Measurements from ENCODE around the gene TBC1D22A.

- no peak for TF ChIP-seq EZH2phosphoT487 (IDR thresholded peaks at IDR 0.05; ENCODE audit: low read depth)
- TF ChIP-seq CTCF (IDR thresholded peaks at IDR 0.05; ENCODE audit: low read depth, low read length), result no peak
Observed at GRCh38 chr22:47162865-47163264, 400.4 kb downstream of the TBC1D22A start.

Data from OCI-LY3 (cell line).